AG10803 (cell line): Measurements from ENCODE around the gene DHX29.

Source experiments
- DNase-seq: peaks from one replicate; pipeline ENCODE4 v3.0.0; 2010; ENCODE audit warnings: low read depth
- H3K4me3 ChIP-seq: 2 replicates; pipeline ENCODE4 v1.5.1; 2011; ENCODE audit warnings: mild to moderate bottlenecking, low read length, control low read depth
- CTCF ChIP-seq: conservative IDR thresholded peaks from 2 replicates; pipeline ENCODE4 v1.5.1; 2011; ENCODE audit warnings: mild to moderate bottlenecking, low read length, control low read depth, inconsistent platforms

DHX29 gene

GRCh38 chr5:55313870-55314617, 6.5 kb upstream of the DHX29 start:
- no peak overlapping the region for H3K4me3 ChIP-seq
- TF ChIP-seq CTCF, result no peak
- DNase-seq, result no peak

- TF ChIP-seq CTCF, result peak; percentile 28
- peak; percentile 13 for DNase-seq
- H3K4me3 ChIP-seq, result peak overlapping the region; percentile 90
Observed at GRCh38 chr5:55308254-55308836, 851 bp upstream of the DHX29 start.

GRCh38 chr5:55306641-55307382, 682 bp downstream of the DHX29 start:
- TF ChIP-seq CTCF, result no peak
- DNase-seq, result no peak
- H3K4me3 ChIP-seq, result peak overlapping the region; percentile 90

GRCh38 chr5:55305345-55305744, 2.1 kb downstream of the DHX29 start:
- TF ChIP-seq CTCF, result no peak
- H3K4me3 ChIP-seq, result peak overlapping the region; percentile 90
- DNase-seq, result no peak

GRCh38 chr5:55304584-55304983, 2.9 kb downstream of the DHX29 start:
- no peak for DNase-seq
- no peak overlapping the region for H3K4me3 ChIP-seq
- no peak for TF ChIP-seq CTCF

- peak; percentile 97 for DNase-seq
- no peak for TF ChIP-seq CTCF
- H3K4me3 ChIP-seq, result no peak overlapping the region
Observed at GRCh38 chr5:55303238-55303690, 4.2 kb downstream of the DHX29 start.
